ENCODE measurements around the gene HEYL. TPM values are rescaled to one million over a fixed set of nuclear protein-coding genes. Genes with fewer than 3 reads are reported as not detected.

Gene HEYL
- total RNA-seq, 2 experiments from 2014 or later = 0.05 TPM; not detected in 1

DNA sequence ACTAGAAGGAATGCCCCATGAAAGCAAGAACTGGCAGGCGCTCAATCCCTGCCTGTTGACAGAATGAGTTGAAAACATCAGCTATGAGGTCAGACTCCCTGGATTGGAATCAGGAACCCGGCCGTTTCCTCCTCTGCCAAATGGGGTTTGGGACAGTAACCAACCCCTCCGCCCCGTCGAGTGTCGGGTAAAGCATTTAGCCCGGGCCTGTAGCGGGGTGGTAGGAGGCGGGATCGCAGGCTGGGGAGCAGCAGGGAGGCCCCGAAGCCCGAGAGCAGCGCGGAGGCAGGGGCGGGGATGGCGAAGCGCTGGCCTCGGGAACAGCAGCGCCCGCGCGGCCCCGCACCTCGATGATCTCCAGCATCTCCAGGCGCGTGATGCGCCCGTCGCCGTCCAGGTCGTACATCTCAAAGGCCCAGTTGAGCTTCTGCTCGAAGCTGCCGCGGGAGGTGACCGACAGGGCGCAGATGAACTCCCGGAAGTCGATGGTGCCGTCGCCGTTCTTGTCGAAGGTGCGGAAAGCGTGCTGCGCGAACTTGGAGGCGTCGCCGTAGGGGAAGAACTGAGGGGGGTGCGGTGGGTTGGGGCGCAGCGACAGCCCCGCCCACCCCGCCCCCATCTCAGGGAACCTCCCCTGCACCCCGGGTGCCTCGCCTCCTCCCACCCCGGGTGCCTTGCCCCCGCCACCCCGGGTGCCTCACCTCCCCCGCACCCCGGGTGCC is 44.3 kb upstream of the HEYL start:
- Mint-ChIP-seq H3K36me3 (ENCODE audit: low read depth) (peaks cover 12% of the 10 kb centered on the region), H3K27ac (peak overlapping the region; percentile 72), H3K4me3 (no peak overlapping the region), H3K27me3 (peaks cover 27% of the 10 kb centered on the region), H3K9me3 (no peaks in the 10 kb centered on the region), H3K4me1 (ENCODE audit: low read depth) (peaks cover 44% of the 10 kb centered on the region)
- ATAC-seq (ENCODE audit: poor library complexity) (peak; percentile 74), DNase-seq (peak; percentile 38 to 82 (median 57))
- TF ChIP-seq, protein P1, sequence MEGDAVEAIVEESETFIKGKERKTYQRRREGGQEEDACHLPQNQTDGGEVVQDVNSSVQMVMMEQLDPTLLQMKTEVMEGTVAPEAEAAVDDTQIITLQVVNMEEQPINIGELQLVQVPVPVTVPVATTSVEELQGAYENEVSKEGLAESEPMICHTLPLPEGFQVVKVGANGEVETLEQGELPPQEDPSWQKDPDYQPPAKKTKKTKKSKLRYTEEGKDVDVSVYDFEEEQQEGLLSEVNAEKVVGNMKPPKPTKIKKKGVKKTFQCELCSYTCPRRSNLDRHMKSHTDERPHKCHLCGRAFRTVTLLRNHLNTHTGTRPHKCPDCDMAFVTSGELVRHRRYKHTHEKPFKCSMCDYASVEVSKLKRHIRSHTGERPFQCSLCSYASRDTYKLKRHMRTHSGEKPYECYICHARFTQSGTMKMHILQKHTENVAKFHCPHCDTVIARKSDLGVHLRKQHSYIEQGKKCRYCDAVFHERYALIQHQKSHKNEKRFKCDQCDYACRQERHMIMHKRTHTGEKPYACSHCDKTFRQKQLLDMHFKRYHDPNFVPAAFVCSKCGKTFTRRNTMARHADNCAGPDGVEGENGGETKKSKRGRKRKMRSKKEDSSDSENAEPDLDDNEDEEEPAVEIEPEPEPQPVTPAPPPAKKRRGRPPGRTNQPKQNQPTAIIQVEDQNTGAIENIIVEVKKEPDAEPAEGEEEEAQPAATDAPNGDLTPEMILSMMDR (IDR thresholded peaks at IDR 0.05) = no peak
- H3K36me3 ChIP-seq (ENCODE audit: insufficient read depth, low read length) = no peaks in the 10 kb centered on the region
- intact Hi-C loops (cut with DNase I, micrococcal nuclease) = loop anchor here in 1 of 2 experiments (5.0 kb wide), 1 partner anchor 1126 kb away; no protein-coding TSS in a partner anchor
- H3K9me3 ChIP-seq (ENCODE audit: control insufficient read depth in 1 of 2, insufficient read depth in 1 of 2, low read length in 2 of 2) = peaks cover 0 to 6% of the 10 kb centered on the region in 2 experiments
- peaks cover 0 to 2% of the 10 kb centered on the region in 2 experiments for H3K27me3 ChIP-seq (ENCODE audit: control insufficient read depth in 1 of 2, insufficient read depth in 2 of 2, low read length in 2 of 2)
- no peak overlapping the region for H3K27ac ChIP-seq (ENCODE audit: low read depth in 1 of 2, low read length in 2 of 2)
- H3K4me1 ChIP-seq (ENCODE audit: insufficient read depth, low read length) = peaks cover 32% of the 10 kb centered on the region
- POLR2A ChIA-PET = interaction anchor here (0.6 to 1.5 kb wide), 5 partner anchors 8 to 477 kb away, joined by 3 to 7 read pairs (median 3); partner anchors contain the start of genes HPCAL4, NT5C1A and PPIE
- CTCF ChIA-PET = no interaction called here
- peak overlapping the region; percentile 19 for H3K4me3 ChIP-seq (ENCODE audit: low read length)

DNA sequence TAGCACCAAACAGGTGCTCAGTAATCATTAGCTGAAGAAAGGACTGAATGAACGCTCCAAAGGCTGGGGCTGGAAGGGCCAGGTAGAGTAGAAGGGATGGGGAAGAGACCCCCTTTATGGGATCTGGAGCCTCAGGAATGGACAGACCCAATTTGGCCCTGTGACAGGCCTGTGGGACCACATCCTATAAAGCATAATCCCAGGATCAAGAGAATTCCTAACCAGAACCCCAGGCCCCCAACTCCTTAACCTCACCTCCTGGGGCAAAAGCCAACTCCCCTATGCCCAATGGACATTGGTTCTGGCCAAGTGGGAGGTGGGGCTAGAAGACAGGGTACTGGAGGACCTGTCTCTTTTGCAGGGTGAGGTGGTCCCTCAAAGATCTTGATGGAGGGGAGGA is 42.6 kb upstream of the HEYL start:
- H3K4me1 ChIP-seq (ENCODE audit: insufficient read depth, low read length) = peaks cover 32% of the 10 kb centered on the region
- H3K36me3 ChIP-seq (ENCODE audit: insufficient read depth, low read length) = no peaks in the 10 kb centered on the region
- intact Hi-C loops (cut with DNase I, micrococcal nuclease) = loop anchor here in 1 of 2 experiments (5.0 kb wide), 1 partner anchor 1125 kb away; no protein-coding TSS in a partner anchor
- DNase-seq (no peak), ATAC-seq (ENCODE audit: poor library complexity) (no peak)
- CTCF ChIA-PET = interaction anchor here (1.1 kb wide), 1 partner anchor 24 kb away, joined by 4 read pairs; no protein-coding TSS in a partner anchor
- Mint-ChIP-seq H3K27ac (no peak overlapping the region), H3K36me3 (ENCODE audit: low read depth) (peaks cover 12% of the 10 kb centered on the region), H3K27me3 (peaks cover 21% of the 10 kb centered on the region), H3K4me3 (no peak overlapping the region), H3K4me1 (ENCODE audit: low read depth) (peaks cover 36% of the 10 kb centered on the region), H3K9me3 (no peaks in the 10 kb centered on the region)
- no peak overlapping the region for H3K27ac ChIP-seq (ENCODE audit: low read depth in 1 of 2, low read length in 2 of 2)
- POLR2A ChIA-PET = interaction anchor here (0.9 to 2.9 kb wide), 5 partner anchors 8 to 57 kb away, joined by 3 to 19 read pairs (median 9); partner anchors contain the start of genes HPCAL4, NT5C1A and PPIE
- H3K4me3 ChIP-seq (ENCODE audit: low read length) = no peak overlapping the region
- TF ChIP-seq, protein P1 (IDR thresholded peaks at IDR 0.05) = no peak
- no peaks in the 10 kb centered on the region for H3K27me3 ChIP-seq (ENCODE audit: control insufficient read depth in 1 of 2, insufficient read depth in 2 of 2, low read length in 2 of 2)
- H3K9me3 ChIP-seq (ENCODE audit: control insufficient read depth in 1 of 2, insufficient read depth in 1 of 2, low read length in 2 of 2) = peaks cover 0 to 6% of the 10 kb centered on the region in 2 experiments

DNA sequence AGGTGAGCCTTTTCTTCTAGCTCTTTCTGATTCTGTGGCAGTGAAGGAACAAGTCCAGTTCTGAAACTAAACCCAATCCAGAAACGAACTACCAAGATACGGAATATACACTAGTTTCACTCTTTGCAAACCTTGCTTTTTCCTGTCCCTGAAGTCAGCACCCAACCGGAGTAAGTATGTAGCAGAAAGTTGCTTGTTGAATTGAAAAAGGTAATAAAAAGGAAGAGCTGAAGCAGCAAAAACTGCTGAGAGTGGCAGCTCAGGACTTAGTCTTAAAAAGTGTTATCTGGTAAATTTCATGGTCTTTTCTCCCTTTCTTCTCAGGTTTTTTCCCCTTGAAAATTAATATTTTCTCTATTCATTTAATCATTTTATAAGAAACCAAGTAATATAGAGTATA is 41.9 kb upstream of the HEYL start:
- H3K36me3 Mint-ChIP-seq (ENCODE audit: low read depth) = peaks cover 12% of the 10 kb centered on the region
- Histone ChIP-seq H3K4me1 (ENCODE audit: insufficient read depth, low read length) (peaks cover 32% of the 10 kb centered on the region), H3K4me3 (ENCODE audit: low read length) (peak overlapping the region; percentile 8), H3K9me3 (ENCODE audit: control insufficient read depth in 1 of 2, insufficient read depth in 1 of 2, low read length in 2 of 2) (peaks cover 0 to 6% of the 10 kb centered on the region in 2 experiments), H3K27ac (ENCODE audit: low read depth in 1 of 2, low read length in 2 of 2) (no peak overlapping the region), H3K36me3 (ENCODE audit: insufficient read depth, low read length) (no peaks in the 10 kb centered on the region), H3K27me3 (ENCODE audit: control insufficient read depth in 1 of 2, insufficient read depth in 2 of 2, low read length in 2 of 2) (peaks cover 0 to 2% of the 10 kb centered on the region in 2 experiments)
- H3K4me3 Mint-ChIP-seq = peak overlapping the region; percentile 70
- intact Hi-C loops (cut with DNase I, micrococcal nuclease) = loop anchor here in 1 of 2 experiments (5.0 kb wide), 1 partner anchor 1124 kb away; no protein-coding TSS in a partner anchor
- no peaks in the 10 kb centered on the region for H3K9me3 Mint-ChIP-seq
- ATAC-seq (ENCODE audit: poor library complexity) (peak; percentile 18), DNase-seq (peak in 1 of 14 experiments; percentile 33)
- H3K27me3 Mint-ChIP-seq = peaks cover 18% of the 10 kb centered on the region
- H3K27ac Mint-ChIP-seq = peak overlapping the region; percentile 81
- CTCF ChIA-PET = interaction anchor here (0.8 to 1.1 kb wide), 2 partner anchors 10 to 23 kb away, joined by 4 read pairs; partner anchors contain the start of gene HPCAL4
- H3K4me1 Mint-ChIP-seq (ENCODE audit: low read depth) = peaks cover 36% of the 10 kb centered on the region
- POLR2A ChIA-PET = interaction anchor here (0.9 to 2.9 kb wide), 5 partner anchors 8 to 58 kb away, joined by 3 to 19 read pairs (median 9); partner anchors contain the start of genes HPCAL4, NT5C1A and PPIE
- TF ChIP-seq, protein P1 (IDR thresholded peaks at IDR 0.05) = no peak

Measured in CD4-positive, alpha-beta T cell (primary cell).